Measurements from ENCODE around the gene CHD2.

DNA sequence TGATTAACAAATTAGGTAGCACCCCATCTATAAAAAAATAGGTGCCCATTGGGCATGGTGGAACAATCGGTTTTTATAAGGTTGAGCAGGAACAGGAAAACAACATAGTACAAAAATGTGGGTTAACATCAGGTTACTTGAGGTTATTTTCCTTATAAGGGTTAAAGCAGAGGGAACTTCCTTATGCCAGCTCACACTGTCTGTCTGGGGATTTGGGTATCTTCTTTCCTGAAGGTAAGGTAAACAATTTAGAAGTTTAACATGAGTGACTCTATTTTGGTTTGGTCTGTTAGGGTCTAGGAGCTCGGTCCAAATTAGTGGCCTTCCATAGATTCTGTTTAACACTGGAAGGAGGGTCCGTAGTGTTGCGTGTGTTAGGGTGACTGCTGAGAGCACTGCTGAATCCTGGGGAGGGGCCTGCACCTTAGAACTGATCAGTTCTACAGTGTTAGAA lies 14.7 kb downstream of the CHD2 start:
- no peak for TF ChIP-seq POLR2AphosphoS5 (IDR thresholded peaks at IDR 0.05; ENCODE audit: low read depth, low read length)
- TF ChIP-seq TAF1 (IDR thresholded peaks at IDR 0.05; ENCODE audit: borderline replicate concordance, insufficient read depth, low read length), result no peak
- TF ChIP-seq, protein P1, sequence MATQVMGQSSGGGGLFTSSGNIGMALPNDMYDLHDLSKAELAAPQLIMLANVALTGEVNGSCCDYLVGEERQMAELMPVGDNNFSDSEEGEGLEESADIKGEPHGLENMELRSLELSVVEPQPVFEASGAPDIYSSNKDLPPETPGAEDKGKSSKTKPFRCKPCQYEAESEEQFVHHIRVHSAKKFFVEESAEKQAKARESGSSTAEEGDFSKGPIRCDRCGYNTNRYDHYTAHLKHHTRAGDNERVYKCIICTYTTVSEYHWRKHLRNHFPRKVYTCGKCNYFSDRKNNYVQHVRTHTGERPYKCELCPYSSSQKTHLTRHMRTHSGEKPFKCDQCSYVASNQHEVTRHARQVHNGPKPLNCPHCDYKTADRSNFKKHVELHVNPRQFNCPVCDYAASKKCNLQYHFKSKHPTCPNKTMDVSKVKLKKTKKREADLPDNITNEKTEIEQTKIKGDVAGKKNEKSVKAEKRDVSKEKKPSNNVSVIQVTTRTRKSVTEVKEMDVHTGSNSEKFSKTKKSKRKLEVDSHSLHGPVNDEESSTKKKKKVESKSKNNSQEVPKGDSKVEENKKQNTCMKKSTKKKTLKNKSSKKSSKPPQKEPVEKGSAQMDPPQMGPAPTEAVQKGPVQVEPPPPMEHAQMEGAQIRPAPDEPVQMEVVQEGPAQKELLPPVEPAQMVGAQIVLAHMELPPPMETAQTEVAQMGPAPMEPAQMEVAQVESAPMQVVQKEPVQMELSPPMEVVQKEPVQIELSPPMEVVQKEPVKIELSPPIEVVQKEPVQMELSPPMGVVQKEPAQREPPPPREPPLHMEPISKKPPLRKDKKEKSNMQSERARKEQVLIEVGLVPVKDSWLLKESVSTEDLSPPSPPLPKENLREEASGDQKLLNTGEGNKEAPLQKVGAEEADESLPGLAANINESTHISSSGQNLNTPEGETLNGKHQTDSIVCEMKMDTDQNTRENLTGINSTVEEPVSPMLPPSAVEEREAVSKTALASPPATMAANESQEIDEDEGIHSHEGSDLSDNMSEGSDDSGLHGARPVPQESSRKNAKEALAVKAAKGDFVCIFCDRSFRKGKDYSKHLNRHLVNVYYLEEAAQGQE (IDR thresholded peaks at IDR 0.05; ENCODE audit: insufficient read depth in 1 of 2, low read depth in 2 of 2, low read length in 2 of 2), result no peak

Data from PFSK-1 (cell line).